ENCODE measurements around the gene FLT1. TPM values are rescaled to one million over a fixed set of nuclear protein-coding genes. Genes with fewer than 3 reads are reported as not detected.

FLT1 gene
- polyA plus RNA-seq, 1 donor (not counting 4 experiments of a cell fraction or from before 2014, with no cell fraction given) = 0.01 TPM

DNA sequence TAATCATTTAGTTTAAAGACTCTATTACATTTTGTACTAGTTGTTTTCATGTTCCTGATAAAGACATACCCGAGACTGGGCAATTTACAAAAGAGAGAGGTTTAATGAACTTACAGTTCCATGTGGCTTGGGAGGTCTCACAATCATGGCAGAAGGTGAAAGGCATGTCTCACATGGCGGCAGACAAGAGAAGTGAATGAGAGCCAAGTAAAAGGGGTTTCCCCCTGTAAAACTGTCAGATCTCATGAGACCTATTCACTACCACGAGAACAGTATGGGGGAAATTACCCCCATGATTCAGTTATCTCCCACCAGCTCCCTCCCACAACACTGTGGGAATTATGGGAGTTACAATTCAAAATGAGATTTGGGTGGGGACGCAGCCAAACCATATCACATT is 227.4 kb downstream of the FLT1 start:
- no peaks in the 10 kb centered on the region for H3K79me2 ChIP-seq (ENCODE audit: control insufficient read depth, insufficient read depth, low read length)
- dilution Hi-C loops (cut with MboI; ENCODE audit: extremely low pct_ligation_motif_present, low sequenced_read_pairs) = no loop called here
- H3K27me3 ChIP-seq (ENCODE audit: control insufficient read depth, extremely low read depth, insufficient read depth, low read length) = no peaks in the 10 kb centered on the region
- no peak for DNase-seq (ENCODE audit: low read depth, low spot score)
- H3K4me2 ChIP-seq (ENCODE audit: control insufficient read depth, extremely low read depth, insufficient read depth, low read depth, low read length) = no peak overlapping the region
- TF ChIP-seq, protein P1, sequence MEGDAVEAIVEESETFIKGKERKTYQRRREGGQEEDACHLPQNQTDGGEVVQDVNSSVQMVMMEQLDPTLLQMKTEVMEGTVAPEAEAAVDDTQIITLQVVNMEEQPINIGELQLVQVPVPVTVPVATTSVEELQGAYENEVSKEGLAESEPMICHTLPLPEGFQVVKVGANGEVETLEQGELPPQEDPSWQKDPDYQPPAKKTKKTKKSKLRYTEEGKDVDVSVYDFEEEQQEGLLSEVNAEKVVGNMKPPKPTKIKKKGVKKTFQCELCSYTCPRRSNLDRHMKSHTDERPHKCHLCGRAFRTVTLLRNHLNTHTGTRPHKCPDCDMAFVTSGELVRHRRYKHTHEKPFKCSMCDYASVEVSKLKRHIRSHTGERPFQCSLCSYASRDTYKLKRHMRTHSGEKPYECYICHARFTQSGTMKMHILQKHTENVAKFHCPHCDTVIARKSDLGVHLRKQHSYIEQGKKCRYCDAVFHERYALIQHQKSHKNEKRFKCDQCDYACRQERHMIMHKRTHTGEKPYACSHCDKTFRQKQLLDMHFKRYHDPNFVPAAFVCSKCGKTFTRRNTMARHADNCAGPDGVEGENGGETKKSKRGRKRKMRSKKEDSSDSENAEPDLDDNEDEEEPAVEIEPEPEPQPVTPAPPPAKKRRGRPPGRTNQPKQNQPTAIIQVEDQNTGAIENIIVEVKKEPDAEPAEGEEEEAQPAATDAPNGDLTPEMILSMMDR (optimal IDR thresholded peaks at IDR 0.05 in 1 of 3, IDR thresholded peaks at IDR 0.05 in 1 of 3, conservative IDR thresholded peaks at IDR 0.05 in 1 of 3; ENCODE audit: extremely low read depth in 1 of 3, insufficient read depth in 2 of 3, low read length in 3 of 3) = no peak
- TF ChIP-seq EZH2 (IDR thresholded peaks at IDR 0.05; ENCODE audit: low read length) = no peak
- H3K36me3 ChIP-seq (ENCODE audit: control insufficient read depth in 2 of 2, extremely low read depth in 1 of 2, insufficient read depth in 2 of 2, low read length in 2 of 2) = peaks cover 1 to 3% of the 10 kb centered on the region in 2 experiments
- H2AFZ ChIP-seq (ENCODE audit: control insufficient read depth, low read length) = no peak overlapping the region
- H3K9ac ChIP-seq (ENCODE audit: control insufficient read depth, extremely low read depth, insufficient read depth, low read length) = no peak overlapping the region
- no peak overlapping the region for H3K27ac ChIP-seq (ENCODE audit: control insufficient read depth, insufficient read depth, low read length)
- no peaks in the 10 kb centered on the region for H3K9me1 ChIP-seq (ENCODE audit: control insufficient read depth, extremely low read depth, insufficient read depth, low read length)
- H3K4me1 ChIP-seq (ENCODE audit: control insufficient read depth, extremely low read depth, insufficient read depth, low read length) = no peaks in the 10 kb centered on the region
- no peaks in the 10 kb centered on the region for H3K9me3 ChIP-seq (ENCODE audit: control insufficient read depth, low read depth, low read length)
- no peak for FAIRE-seq
- H4K20me1 ChIP-seq (ENCODE audit: control insufficient read depth, extremely low read depth, insufficient read depth, low read length) = no peaks in the 10 kb centered on the region
- H3K4me3 ChIP-seq (ENCODE audit: control insufficient read depth in 2 of 3, extremely low read depth in 1 of 3, insufficient read depth in 2 of 3, low read depth in 1 of 3, low read length in 3 of 3) = no peak overlapping the region

- H3K4me1 ChIP-seq (ENCODE audit: control insufficient read depth, extremely low read depth, insufficient read depth, low read length) = no peaks in the 10 kb centered on the region
- H3K9ac ChIP-seq (ENCODE audit: control insufficient read depth, extremely low read depth, insufficient read depth, low read length) = no peak overlapping the region
- no peaks in the 10 kb centered on the region for H3K9me1 ChIP-seq (ENCODE audit: control insufficient read depth, extremely low read depth, insufficient read depth, low read length)
- H3K9me3 ChIP-seq (ENCODE audit: control insufficient read depth, low read depth, low read length) = no peaks in the 10 kb centered on the region
- H3K79me2 ChIP-seq (ENCODE audit: control insufficient read depth, insufficient read depth, low read length) = no peaks in the 10 kb centered on the region
- no peaks in the 10 kb centered on the region for H4K20me1 ChIP-seq (ENCODE audit: control insufficient read depth, extremely low read depth, insufficient read depth, low read length)
- H3K4me3 ChIP-seq (ENCODE audit: control insufficient read depth in 2 of 3, extremely low read depth in 1 of 3, insufficient read depth in 2 of 3, low read depth in 1 of 3, low read length in 3 of 3) = no peak overlapping the region
- no peak overlapping the region for H3K27ac ChIP-seq (ENCODE audit: control insufficient read depth, insufficient read depth, low read length)
- no peak overlapping the region for H3K4me2 ChIP-seq (ENCODE audit: control insufficient read depth, extremely low read depth, insufficient read depth, low read depth, low read length)
- DNase-seq (ENCODE audit: low read depth, low spot score) = no peak
- no peak overlapping the region for H2AFZ ChIP-seq (ENCODE audit: control insufficient read depth, low read length)
- no peak for FAIRE-seq
- dilution Hi-C loops (cut with MboI; ENCODE audit: extremely low pct_ligation_motif_present, low sequenced_read_pairs) = no loop called here
- no peaks in the 10 kb centered on the region for H3K27me3 ChIP-seq (ENCODE audit: control insufficient read depth, extremely low read depth, insufficient read depth, low read length)
- TF ChIP-seq EZH2 (IDR thresholded peaks at IDR 0.05; ENCODE audit: low read length) = no peak
- TF ChIP-seq, protein P1 (optimal IDR thresholded peaks at IDR 0.05 in 1 of 3, IDR thresholded peaks at IDR 0.05 in 1 of 3, conservative IDR thresholded peaks at IDR 0.05 in 1 of 3; ENCODE audit: extremely low read depth in 1 of 3, insufficient read depth in 2 of 3, low read length in 3 of 3) = no peak
- H3K36me3 ChIP-seq (ENCODE audit: control insufficient read depth in 2 of 2, extremely low read depth in 1 of 2, insufficient read depth in 2 of 2, low read length in 2 of 2) = peaks cover 0 to 5% of the 10 kb centered on the region in 2 experiments
These were observed 236.5 kb downstream of the FLT1 start for GRCh38 chr13:28258417-28258816.
